Panc1 (cell line): ENCODE data around the gene ITPKC. TPM values are rescaled to one million over a fixed set of nuclear protein-coding genes. Genes with fewer than 3 reads are reported as not detected.
A peak's percentile ranks its signal among the peaks of the same experiment; 100 is the strongest.

Experiments
- ATAC-seq: fragments of 200-7000 bp; cut with Tn5 transposase; 2 replicates; pipeline ENCODE4 v1.9.1; 2020; ENCODE audit warnings: mild to moderate bottlenecking, moderate library complexity
- BruUV-seq: library from RNA; stranded (reverse); fragments of 400-500 nt; replicated peaks from 2 replicates; lab custom pipeline; 2021; lab: Mats Ljungman, UMichigan
- CTCF ChIA-PET: fragments of 300-600 bp; sonication (Branson Sonifier 250); formaldehyde crosslinking; loops from one replicate; lab custom pipeline; 2022; ENCODE audit warnings: antibody characterized with exemption; lab: Charles Lee
- POLR2A ChIA-PET: fragments of 300-600 bp; sonication (Branson Sonifier 250); formaldehyde crosslinking; loops from one replicate; lab custom pipeline; 2022; ENCODE audit warnings: antibody characterized with exemption; lab: Charles Lee
- DNase-seq: peaks from one replicate; pipeline ENCODE4 v3.0.0-alpha.2; 2010; ENCODE audit warnings: low read depth, low spot score
- H3K27ac ChIP-seq: 2 replicates; pipeline ENCODE4 v1.5.1; 2011; ENCODE audit warnings: mild to moderate bottlenecking, low read length, inconsistent platforms
- H3K27me3 ChIP-seq: fragments of 200-500 bp; sonication (Bioruptor generic); 2 replicates; pipeline ENCODE4 v1.6.0; 2014; ENCODE audit warnings: low read length, inconsistent platforms; ENCODE audit not compliant: control insufficient read depth, insufficient read depth
- H3K36me3 ChIP-seq: fragments of 200-500 bp; sonication (Bioruptor generic); 2 replicates; pipeline ENCODE4 v1.5.1; 2014; ENCODE audit warnings: inconsistent platforms, mild to moderate bottlenecking, low read length, moderate library complexity; ENCODE audit not compliant: control insufficient read depth, insufficient read depth
- H3K4me1 ChIP-seq: 2 replicates; pipeline ENCODE4 v1.5.1; 2011; ENCODE audit warnings: inconsistent platforms, mild to moderate bottlenecking, low read length, moderate library complexity; ENCODE audit not compliant: control insufficient read depth, insufficient read depth
- H3K4me3 ChIP-seq, 2 experiments: 2 replicates each; pipeline ENCODE4 v1.5.1; 2011 to 2012; ENCODE audit warnings: low read depth in 2 of 2, low read length in 2 of 2, mild to moderate bottlenecking in 2 of 2, inconsistent platforms in 1 of 2, moderate library complexity in 1 of 2
- H3K9me3 ChIP-seq: fragments of 200-500 bp; sonication (Bioruptor generic); 2 replicates; pipeline ENCODE4 v1.5.1; 2014; ENCODE audit warnings: low read depth, mild to moderate bottlenecking, inconsistent platforms, low read length, moderate library complexity; ENCODE audit not compliant: control insufficient read depth, insufficient read depth
- CTCF ChIP-seq: fragments of 450-650 bp; IDR thresholded peaks from 2 replicates; pipeline ENCODE4 v1.5.1; 2017; ENCODE audit warnings: mild to moderate bottlenecking
- POLR2AphosphoS5 ChIP-seq: IDR thresholded peaks from 2 replicates; pipeline ENCODE4 v1.6.1; 2012; ENCODE audit warnings: mild to moderate bottlenecking, low read depth, low read length, moderate library complexity
- REST ChIP-seq, 2 experiments: IDR thresholded peaks; 2 replicates each; pipeline ENCODE4 v1.6.1; 2011 to 2012; ENCODE audit warnings: low read depth in 2 of 2, control low read depth in 1 of 2, low read length in 1 of 2, mild to moderate bottlenecking in 1 of 2, moderate library complexity in 1 of 2; ENCODE audit not compliant: insufficient read depth in 1 of 2
- SIN3A ChIP-seq: IDR thresholded peaks from 2 replicates; pipeline ENCODE4 v1.6.1; 2012; ENCODE audit warnings: low read depth, mild to moderate bottlenecking, low read length, moderate library complexity, borderline replicate concordance; ENCODE audit not compliant: insufficient read depth
- TCF7L2 ChIP-seq: IDR thresholded peaks from 2 replicates; pipeline ENCODE4 v1.6.1; 2011; ENCODE audit warnings: mild to moderate bottlenecking, low read depth, low read length, inconsistent platforms
- in situ Hi-C: cut with HindIII; loops from 2 replicates; pipeline ENCODE4 v1.10.0; 2016; ENCODE audit warnings: low sequenced_read_pairs, low pct_unique_long_range_greater_than_20kb
- intact Hi-C: fragments of 100-400 bp; cut with micrococcal nuclease; formaldehyde crosslinking; loops from one replicate; pipeline ENCODE4 v1.10.0; 2022; ENCODE audit not compliant: unreplicated experiment
- total RNA-seq: library from RNA; stranded (reverse); gene quantifications from one replicate; pipeline ENCODE4 v1.2.1, GENCODE V29; 2021; ENCODE audit not compliant: unreplicated experiment

Gene ITPKC
- total RNA-seq, 1 experiment from 2014 or later: 7.2 TPM

GRCh38 chr19:40718774-40719391 lies 2.0 kb downstream of the ITPKC start:
- no peaks in the 10 kb centered on the region for H3K27me3 ChIP-seq
- ChIA-PET POLR2A (no interaction called here), CTCF (no interaction called here)
- TF ChIP-seq CTCF (no peak), SIN3A (no peak)
- in situ Hi-C loops: no loop called here
- peak overlapping the region; percentile 86 for H3K27ac ChIP-seq
- DNase-seq: no peak
- BruUV-seq: no TSS peak
- peaks cover 3% of the 10 kb centered on the region; the same call in 1 of the 2 replicates for H3K36me3 ChIP-seq
- H3K9me3 ChIP-seq: no peaks in the 10 kb centered on the region
- H3K4me1 ChIP-seq: peaks cover 11% of the 10 kb centered on the region
- intact Hi-C loops: no loop called here
- no peak for ATAC-seq
- H3K4me3 ChIP-seq: peak overlapping the region; percentile 65 to 77

- intact Hi-C loops (no loop called here), in situ Hi-C loops (no loop called here)
- ATAC-seq (no peak), DNase-seq (no peak)
- POLR2A ChIA-PET: no interaction called here
- Histone ChIP-seq H3K4me1 (peaks cover 8% of the 10 kb centered on the region), H3K36me3 (peaks cover 3% of the 10 kb centered on the region; the same call in 1 of the 2 replicates), H3K4me3 (peak overlapping the region; percentile 65 to 77), H3K27ac (peak overlapping the region; percentile 86), H3K9me3 (no peaks in the 10 kb centered on the region), H3K27me3 (no peaks in the 10 kb centered on the region)
- TF ChIP-seq TCF7L2 (no peak), CTCF (no peak), POLR2AphosphoS5 (no peak), REST (IDR thresholded peaks at IDR 0.05; ENCODE audit: insufficient read depth in 1 of 2, low read depth in 2 of 2, low read length in 1 of 2) (no peak), SIN3A (no peak)
- CTCF ChIA-PET: no interaction called here
- no TSS peak for BruUV-seq
These were observed 2.5 kb downstream of the ITPKC start for GRCh38 chr19:40719414-40719894.
